Osteocyte (in vitro differentiated cells): Measurements from ENCODE around the gene PRKD1. TPM values are rescaled to one million over a fixed set of nuclear protein-coding genes. Genes with fewer than 3 reads are reported as not detected.
"Not testable (repeated sequence)": the region's sequence is repeated elsewhere in the genome, so short reads cannot be mapped to it uniquely, and the experiment has no call there.

Experiments used
- DNase-seq: peaks from one replicate; pipeline ENCODE4 v3.0.0; 2021; ENCODE audit warnings: mixed read lengths; ENCODE audit not compliant: unreplicated experiment; ENCODE audit errors: extremely low spot score
- H3K27ac Mint-ChIP-seq: one replicate; pipeline ENCODE4 v1.8.0; 2021; ENCODE audit warnings: mild to moderate bottlenecking, mixed read lengths; ENCODE audit not compliant: unreplicated experiment
- H3K27me3 Mint-ChIP-seq: one replicate; pipeline ENCODE4 v1.8.0; 2021; ENCODE audit warnings: mixed read lengths; ENCODE audit not compliant: unreplicated experiment
- H3K36me3 Mint-ChIP-seq: one replicate; pipeline ENCODE4 v1.8.0; 2021; ENCODE audit warnings: mixed read lengths; ENCODE audit not compliant: unreplicated experiment
- H3K4me1 Mint-ChIP-seq: one replicate; pipeline ENCODE4 v1.8.0; 2021; ENCODE audit warnings: mixed read lengths; ENCODE audit not compliant: unreplicated experiment
- H3K4me3 Mint-ChIP-seq: one replicate; pipeline ENCODE4 v1.8.0; 2021; ENCODE audit warnings: mild to moderate bottlenecking, moderate library complexity, mixed read lengths; ENCODE audit not compliant: unreplicated experiment
- H3K9me3 Mint-ChIP-seq: one replicate; pipeline ENCODE4 v1.8.0; 2021; ENCODE audit warnings: mixed read lengths; ENCODE audit not compliant: unreplicated experiment
- CTCF ChIP-seq: fragments of 200-600 bp; sonication (generic); IDR thresholded peaks from 2 replicates; pipeline ENCODE4 v1.5.0; 2021; ENCODE audit warnings: antibody characterized with exemption, mild to moderate bottlenecking, moderate library complexity
- total RNA-seq: library from RNA; stranded (reverse); gene quantifications from 2 replicates; pipeline ENCODE4 v1.2.1, GENCODE V29; 2021

The PRKD1 gene
- total RNA-seq, 1 donor from 2014 or later = 6.6 TPM

GRCh38 chr14:29740491-29740890, 187.2 kb downstream of the PRKD1 start:
- no peak for DNase-seq
- no peak for TF ChIP-seq CTCF
- no peak overlapping the region for H3K27ac Mint-ChIP-seq
- H3K27me3 Mint-ChIP-seq = no peaks in the 10 kb centered on the region
- no peak overlapping the region for H3K4me3 Mint-ChIP-seq
- H3K36me3 Mint-ChIP-seq = no peaks in the 10 kb centered on the region
- H3K9me3 Mint-ChIP-seq = no peaks in the 10 kb centered on the region
- peaks cover 8% of the 10 kb centered on the region for H3K4me1 Mint-ChIP-seq

- H3K36me3 Mint-ChIP-seq = no peaks in the 10 kb centered on the region
- no peaks in the 10 kb centered on the region for H3K9me3 Mint-ChIP-seq
- H3K4me3 Mint-ChIP-seq = no peak overlapping the region
- no peak for TF ChIP-seq CTCF
- no peaks in the 10 kb centered on the region for H3K27me3 Mint-ChIP-seq
- no peak for DNase-seq
- no peak overlapping the region for H3K27ac Mint-ChIP-seq
- peaks cover 8% of the 10 kb centered on the region for H3K4me1 Mint-ChIP-seq
Measured at GRCh38 chr14:29738950-29739349, 188.7 kb downstream of the PRKD1 start.

GRCh38 chr14:29738056-29738455, 189.6 kb downstream of the PRKD1 start:
- no peak for DNase-seq
- Mint-ChIP-seq H3K36me3 (no peaks in the 10 kb centered on the region), H3K4me3 (no peak overlapping the region), H3K27ac (no peak overlapping the region), H3K4me1 (peaks cover 8% of the 10 kb centered on the region), H3K9me3 (no peaks in the 10 kb centered on the region), H3K27me3 (no peaks in the 10 kb centered on the region)
- TF ChIP-seq CTCF = no peak

DNA sequence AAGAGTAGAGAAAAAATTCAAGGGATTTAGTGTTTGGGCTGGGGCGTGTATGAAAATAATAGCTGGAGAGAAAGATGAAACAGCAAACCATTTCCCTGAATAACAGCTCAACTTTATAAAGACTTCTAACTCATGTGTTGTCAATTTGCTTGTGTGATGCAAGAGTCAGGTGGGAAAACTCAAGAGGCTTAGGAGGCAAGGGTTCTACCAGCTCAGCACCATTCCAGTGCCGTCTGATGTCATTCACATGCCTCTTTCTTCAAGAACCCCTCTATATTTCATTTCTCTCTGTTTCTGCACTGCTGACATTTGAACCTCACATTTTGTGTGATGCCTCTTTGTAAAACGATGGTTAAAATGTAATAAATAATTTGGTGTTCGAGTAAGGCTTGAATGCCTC, 192.2 kb downstream of the PRKD1 start:
- TF ChIP-seq CTCF = no peak
- Mint-ChIP-seq H3K9me3 (no peaks in the 10 kb centered on the region), H3K36me3 (no peaks in the 10 kb centered on the region)

DNA sequence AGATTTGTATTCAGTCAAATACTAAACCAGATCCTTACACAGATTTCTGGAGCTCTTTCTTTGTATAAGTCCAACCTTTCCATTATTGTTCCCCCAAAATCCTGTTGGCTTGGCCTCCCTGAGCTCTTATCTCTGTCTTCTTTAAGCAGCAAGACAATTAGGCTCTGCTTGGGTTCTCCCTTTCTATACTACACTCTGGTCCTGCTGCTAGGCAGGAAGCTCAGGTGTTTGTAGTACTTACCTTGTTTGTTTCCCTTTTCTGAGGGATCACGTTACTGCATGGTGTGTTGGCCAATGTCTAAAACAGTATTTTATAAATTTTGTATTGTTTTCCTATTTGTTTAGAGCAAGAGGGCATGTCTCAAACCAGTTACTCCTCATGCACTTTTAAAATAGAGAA, 192.9 kb downstream of the PRKD1 start:
- Mint-ChIP-seq H3K4me1 (no peaks in the 10 kb centered on the region), H3K27ac (no peak overlapping the region), H3K27me3 (no peaks in the 10 kb centered on the region), H3K36me3 (no peaks in the 10 kb centered on the region), H3K9me3 (no peaks in the 10 kb centered on the region), H3K4me3 (no peak overlapping the region)
- DNase-seq = no peak
- TF ChIP-seq CTCF = no peak

More for the DNA sequence above, 192.2 kb downstream of the PRKD1 start:
- DNase-seq = no peak
- H3K27ac Mint-ChIP-seq = no peak overlapping the region
- H3K4me1 Mint-ChIP-seq = no peaks in the 10 kb centered on the region
- no peak overlapping the region for H3K4me3 Mint-ChIP-seq
- H3K27me3 Mint-ChIP-seq = no peaks in the 10 kb centered on the region

DNA sequence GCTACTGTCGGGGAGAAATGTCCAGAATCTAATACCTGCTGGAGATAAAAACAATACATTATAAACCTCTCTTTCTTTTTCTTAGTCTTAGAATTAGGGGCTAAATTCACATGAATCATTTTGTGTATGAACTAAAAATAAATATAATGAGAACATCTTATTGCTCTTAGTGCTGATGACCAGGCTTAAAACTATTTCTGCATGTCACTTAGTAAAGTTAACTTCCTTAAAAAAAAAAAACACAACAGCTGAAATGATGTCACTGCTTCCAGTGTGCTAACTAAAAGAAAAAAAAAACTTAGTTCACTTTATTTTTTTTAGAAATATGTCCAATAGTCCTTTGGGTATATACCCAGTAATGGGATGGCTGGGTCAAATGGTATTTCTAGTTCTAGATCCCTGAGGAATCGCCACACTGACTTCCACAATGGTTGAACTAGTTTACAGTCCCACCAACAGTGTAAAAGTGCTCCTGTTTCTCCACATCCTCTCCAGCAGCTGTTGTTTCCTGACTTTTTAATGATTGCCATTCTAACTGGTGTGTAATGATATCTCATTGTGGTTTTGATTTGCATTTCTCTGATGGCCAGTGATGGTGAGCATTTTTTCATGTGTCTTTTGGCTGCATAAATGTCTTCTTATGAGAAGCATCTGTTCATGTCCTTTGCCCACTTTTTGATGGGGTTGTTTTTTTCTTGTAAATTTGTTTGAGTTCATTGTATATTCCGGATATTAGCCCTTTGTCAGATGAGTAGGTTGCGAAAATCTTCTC, 200.9 kb downstream of the PRKD1 start:
- H3K27me3 Mint-ChIP-seq, H3K9me3 Mint-ChIP-seq, DNase-seq, H3K36me3 Mint-ChIP-seq, H3K4me3 Mint-ChIP-seq: not testable (repeated sequence)
- Mint-ChIP-seq H3K4me1 (peaks cover 13% of the 10 kb centered on the region), H3K27ac (peak overlapping the region; percentile 20)
